Upper lobe of left lung (tissue), 6 donors: ENCODE data around the gene ZNF584. TPM values are rescaled to one million over a fixed set of nuclear protein-coding genes. Genes with fewer than 3 reads are reported as not detected.
"Not testable (repeated sequence)": the region's sequence is repeated elsewhere in the genome, so short reads cannot be mapped to it uniquely, and the experiment has no call there.

Source experiments
- ATAC-seq, 2 donors: fragments of 200-7000 bp; cut with Tn5 transposase; one replicate each; pipeline ENCODE4 v1.9.1; 2022; ENCODE audit warnings: mild to moderate bottlenecking in 2 of 2, moderate library complexity in 2 of 2; ENCODE audit not compliant: low FRiP score in 2 of 2
- DNase-seq, 2 donors: peaks; one replicate each; pipeline ENCODE4 v3.0.0-alpha.2; 2019 to 2020
- H3K27ac ChIP-seq, 4 donors: fragments of 200-600 bp; sonication (generic); one replicate each; pipeline ENCODE4 v1.5.1; 2016 to 2019
- H3K27me3 ChIP-seq, 4 donors: fragments of 200-600 bp; sonication (generic); one replicate each; pipeline ENCODE4 v1.5.1; 2017 to 2019
- H3K36me3 ChIP-seq, 4 donors: fragments of 200-600 bp; sonication (generic); one replicate each; pipeline ENCODE4 v1.5.1; 2016 to 2019
- H3K4me1 ChIP-seq, 4 donors: fragments of 200-600 bp; sonication (generic); one replicate each; pipeline ENCODE4 v1.5.1; 2018 to 2019
- H3K4me3 ChIP-seq, 4 donors: fragments of 200-600 bp; sonication (generic); one replicate each; pipeline ENCODE4 v1.5.1; 2017 to 2019; ENCODE audit warnings: mild to moderate bottlenecking in 2 of 4, moderate library complexity in 1 of 4
- H3K9me3 ChIP-seq, 4 donors: fragments of 200-600 bp; sonication (generic); one replicate each; pipeline ENCODE4 v1.5.1; 2018 to 2019
- EP300 ChIP-seq, 4 donors: sonication (generic); formaldehyde crosslinking; IDR thresholded peaks; one replicate each; pipeline ENCODE4 v1.5.1; 2017; ENCODE audit warnings: antibody characterized with exemption in 4 of 4, control low read depth in 2 of 4
- POLR2A ChIP-seq, 4 donors: fragments of 450-650 bp; IDR thresholded peaks; one replicate each; pipeline ENCODE4 v1.5.1; 2016 to 2017; ENCODE audit warnings: antibody characterized with exemption in 4 of 4, mild to moderate bottlenecking in 2 of 4
- POLR2AphosphoS5 ChIP-seq, 2 donors: sonication (generic); formaldehyde crosslinking; IDR thresholded peaks; one replicate each; pipeline ENCODE4 v1.5.1; 2017; ENCODE audit warnings: antibody characterized with exemption in 2 of 2
- WGBS, 2 donors: methylation state at CpG; one replicate each; pipeline ENCODE4 v1.1.5; 2017 to 2018; 5-methylcytosine and 5-hydroxymethylcytosine counted together
- total RNA-seq, 6 donors: library from RNA; depleted of rRNA in 4 of 6; stranded (reverse); fragments of >200 nt in 4 of 6; gene quantifications; one replicate each; pipeline versions ENCODE4 v1.1.0 to v1.2.1, GENCODE V29; 2016 to 2021
- TF ChIP-seq, protein P1 (sequence below), 6 experiments: fragments of 450-650 bp in 4 of 6; fragments of 200-600 bp in 2 of 6; sonication (generic) in 2 of 6; IDR thresholded peaks; one replicate each; pipeline ENCODE4 v1.5.1; 2016 to 2019; ENCODE audit warnings: antibody characterized with exemption in 6 of 6
- donor health status: DM: no; HTN: no; CAD: no; lungs with moderate emphysema.
- donor health status: DM: no; HTN: yes; CAD: no; lungs with severe emphysema.

Gene ZNF584
- total RNA-seq, 6 donors from 2014 or later = 7.4 to 31.0 (median 13.1) TPM

DNA sequence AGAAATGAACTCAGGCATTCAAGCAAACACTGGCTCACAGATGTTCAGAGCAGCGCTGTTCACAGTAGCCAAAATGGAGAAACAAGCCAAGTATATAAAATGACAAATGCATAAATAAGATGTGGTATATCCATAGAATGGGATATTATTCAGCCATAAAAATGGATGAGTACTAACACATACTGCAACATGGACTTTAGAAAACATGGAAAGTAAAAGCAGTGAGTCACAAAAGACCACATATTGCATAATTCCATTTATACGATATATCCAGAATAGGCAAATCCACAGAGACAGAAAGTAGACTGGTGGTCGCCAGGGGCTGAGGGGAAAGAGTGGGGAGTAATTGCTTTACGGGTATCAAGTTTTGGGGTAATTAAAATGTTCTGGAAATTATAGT is 34.2 kb upstream of the ZNF584 start:
- ATAC-seq = no peak
- H3K4me3 ChIP-seq = no peak overlapping the region
- 79 to 86% methylated on average over 4 of the region's 4 CpGs for WGBS, 2 donors
- no peak overlapping the region for H3K27ac ChIP-seq
- H3K36me3 ChIP-seq = no peaks in the 10 kb centered on the region
- H3K27me3 ChIP-seq = no peaks in the 10 kb centered on the region
- H3K9me3 ChIP-seq = no peaks in the 10 kb centered on the region
- no peak for DNase-seq
- peaks cover 0 to 13% (median 11%) of the 10 kb centered on the region in 4 donors for H3K4me1 ChIP-seq
- TF ChIP-seq POLR2AphosphoS5 (IDR thresholded peaks at IDR 0.05) = no peak
- no peak for TF ChIP-seq POLR2A (IDR thresholded peaks at IDR 0.05)
- TF ChIP-seq EP300 (IDR thresholded peaks at IDR 0.05) = no peak
- TF ChIP-seq, protein P1, sequence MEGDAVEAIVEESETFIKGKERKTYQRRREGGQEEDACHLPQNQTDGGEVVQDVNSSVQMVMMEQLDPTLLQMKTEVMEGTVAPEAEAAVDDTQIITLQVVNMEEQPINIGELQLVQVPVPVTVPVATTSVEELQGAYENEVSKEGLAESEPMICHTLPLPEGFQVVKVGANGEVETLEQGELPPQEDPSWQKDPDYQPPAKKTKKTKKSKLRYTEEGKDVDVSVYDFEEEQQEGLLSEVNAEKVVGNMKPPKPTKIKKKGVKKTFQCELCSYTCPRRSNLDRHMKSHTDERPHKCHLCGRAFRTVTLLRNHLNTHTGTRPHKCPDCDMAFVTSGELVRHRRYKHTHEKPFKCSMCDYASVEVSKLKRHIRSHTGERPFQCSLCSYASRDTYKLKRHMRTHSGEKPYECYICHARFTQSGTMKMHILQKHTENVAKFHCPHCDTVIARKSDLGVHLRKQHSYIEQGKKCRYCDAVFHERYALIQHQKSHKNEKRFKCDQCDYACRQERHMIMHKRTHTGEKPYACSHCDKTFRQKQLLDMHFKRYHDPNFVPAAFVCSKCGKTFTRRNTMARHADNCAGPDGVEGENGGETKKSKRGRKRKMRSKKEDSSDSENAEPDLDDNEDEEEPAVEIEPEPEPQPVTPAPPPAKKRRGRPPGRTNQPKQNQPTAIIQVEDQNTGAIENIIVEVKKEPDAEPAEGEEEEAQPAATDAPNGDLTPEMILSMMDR (IDR thresholded peaks at IDR 0.05) = no peak

DNA sequence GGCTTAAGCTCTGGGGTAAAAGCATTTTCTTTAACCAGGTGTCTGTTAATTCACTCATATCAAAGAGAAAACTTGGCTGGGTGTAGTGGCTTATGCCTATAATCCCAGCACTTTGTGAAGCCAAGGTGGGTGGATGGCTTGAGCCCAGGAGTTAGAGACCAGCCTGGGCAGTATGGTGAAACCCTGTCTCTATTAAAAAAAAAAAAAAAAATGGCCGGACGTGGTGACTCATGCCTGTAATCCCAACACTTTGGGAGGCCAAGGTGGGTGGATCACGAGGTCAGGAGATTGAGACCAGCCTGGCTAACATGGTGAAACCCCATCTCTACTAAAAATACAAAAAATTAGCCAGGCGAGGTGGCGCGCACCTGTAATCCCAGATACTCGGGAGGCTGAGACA is 31.7 kb upstream of the ZNF584 start:
- WGBS, 2 donors = 89 to 90% methylated on average over 7 of the region's 7 CpGs
- peaks cover 10 to 30% (median 25%) of the 10 kb centered on the region in 4 donors for H3K4me1 ChIP-seq
- not testable (repeated sequence) for H3K36me3 ChIP-seq, ATAC-seq, H3K9me3 ChIP-seq, H3K4me3 ChIP-seq, H3K27me3 ChIP-seq, H3K27ac ChIP-seq, DNase-seq

DNA sequence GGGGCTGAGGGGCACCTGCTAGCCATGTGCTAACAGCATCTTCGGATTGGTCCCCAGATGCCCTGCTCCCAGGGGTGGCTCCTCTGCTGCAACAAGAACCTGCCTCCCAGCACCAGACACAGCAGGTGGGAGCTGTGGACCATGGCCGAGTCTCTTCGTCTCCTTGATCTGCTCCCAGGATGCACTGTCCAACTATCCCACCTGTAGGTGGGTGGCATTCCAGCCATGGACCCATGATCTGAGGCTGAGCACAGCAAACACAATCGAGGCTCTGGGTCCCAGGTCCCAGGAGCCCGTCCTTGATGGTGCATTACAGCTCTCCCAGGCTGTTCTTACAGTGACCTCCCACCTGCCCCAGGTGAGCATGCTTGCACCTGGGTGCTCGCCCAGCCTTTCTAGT is 29.2 kb upstream of the ZNF584 start:
- ATAC-seq (no peak), DNase-seq (no peak)
- no peak overlapping the region for H3K4me3 ChIP-seq
- no peaks in the 10 kb centered on the region for H3K27me3 ChIP-seq
- no peak overlapping the region for H3K27ac ChIP-seq
- TF ChIP-seq, protein P1 (IDR thresholded peaks at IDR 0.05) = no peak
- TF ChIP-seq POLR2A (IDR thresholded peaks at IDR 0.05) (no peak), POLR2AphosphoS5 (IDR thresholded peaks at IDR 0.05) (no peak)
- 95 to 97% methylated on average over 4 to 6 of the region's 6 CpGs for WGBS, 2 donors
- H3K9me3 ChIP-seq = no peaks in the 10 kb centered on the region
- peaks cover 16 to 30% (median 18%) of the 10 kb centered on the region in 4 donors for H3K4me1 ChIP-seq
- H3K36me3 ChIP-seq = no peaks in the 10 kb centered on the region

DNA sequence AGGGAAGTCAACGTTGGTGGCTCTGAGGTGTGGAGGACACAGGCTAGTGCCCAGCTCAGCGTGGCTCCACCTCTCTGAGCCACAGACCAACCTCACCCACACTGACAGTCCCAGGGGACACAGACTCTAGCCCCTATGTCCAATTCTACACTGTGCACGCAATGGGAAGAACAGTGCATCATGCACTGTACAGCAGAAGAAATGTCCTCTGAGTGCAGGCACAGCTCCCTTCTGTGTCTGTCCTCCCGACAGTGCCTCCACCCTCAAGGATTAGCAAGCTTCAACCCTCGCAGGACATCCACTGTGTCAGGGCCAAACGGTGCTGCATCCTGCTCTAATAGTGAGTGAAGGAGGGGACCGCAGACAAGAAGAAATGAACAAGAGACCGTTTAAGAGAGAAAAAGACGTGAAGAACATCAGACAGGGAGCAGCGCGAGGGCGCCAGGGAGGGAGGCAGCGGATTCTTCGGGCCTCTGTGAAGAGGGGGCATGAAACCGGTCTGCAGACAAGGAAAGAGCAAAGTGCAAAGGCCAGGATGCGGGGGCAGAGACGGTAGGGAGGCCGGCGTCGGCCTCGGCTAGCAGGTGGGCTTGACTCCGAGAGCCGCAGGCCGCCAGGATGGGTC is 28.3 kb upstream of the ZNF584 start:
- TF ChIP-seq POLR2A (IDR thresholded peaks at IDR 0.05) (no peak), EP300 (IDR thresholded peaks at IDR 0.05) (no peak)
- TF ChIP-seq, protein P1 (IDR thresholded peaks at IDR 0.05) = no peak
- no peak for DNase-seq
- H3K4me3 ChIP-seq = peak overlapping the region; percentile 57 to 91 (median 82)
- H3K27ac ChIP-seq = peak overlapping the region; percentile 87 to 92 (median 89)
- ATAC-seq = no peak
- 8% methylated on average over 23 to 24 of the region's 24 CpGs for WGBS, 2 donors
- H3K4me1 ChIP-seq = peaks cover 16 to 31% (median 18%) of the 10 kb centered on the region in 4 donors
- no peaks in the 10 kb centered on the region for H3K27me3 ChIP-seq
- no peaks in the 10 kb centered on the region for H3K9me3 ChIP-seq
- H3K36me3 ChIP-seq = no peaks in the 10 kb centered on the region

DNA sequence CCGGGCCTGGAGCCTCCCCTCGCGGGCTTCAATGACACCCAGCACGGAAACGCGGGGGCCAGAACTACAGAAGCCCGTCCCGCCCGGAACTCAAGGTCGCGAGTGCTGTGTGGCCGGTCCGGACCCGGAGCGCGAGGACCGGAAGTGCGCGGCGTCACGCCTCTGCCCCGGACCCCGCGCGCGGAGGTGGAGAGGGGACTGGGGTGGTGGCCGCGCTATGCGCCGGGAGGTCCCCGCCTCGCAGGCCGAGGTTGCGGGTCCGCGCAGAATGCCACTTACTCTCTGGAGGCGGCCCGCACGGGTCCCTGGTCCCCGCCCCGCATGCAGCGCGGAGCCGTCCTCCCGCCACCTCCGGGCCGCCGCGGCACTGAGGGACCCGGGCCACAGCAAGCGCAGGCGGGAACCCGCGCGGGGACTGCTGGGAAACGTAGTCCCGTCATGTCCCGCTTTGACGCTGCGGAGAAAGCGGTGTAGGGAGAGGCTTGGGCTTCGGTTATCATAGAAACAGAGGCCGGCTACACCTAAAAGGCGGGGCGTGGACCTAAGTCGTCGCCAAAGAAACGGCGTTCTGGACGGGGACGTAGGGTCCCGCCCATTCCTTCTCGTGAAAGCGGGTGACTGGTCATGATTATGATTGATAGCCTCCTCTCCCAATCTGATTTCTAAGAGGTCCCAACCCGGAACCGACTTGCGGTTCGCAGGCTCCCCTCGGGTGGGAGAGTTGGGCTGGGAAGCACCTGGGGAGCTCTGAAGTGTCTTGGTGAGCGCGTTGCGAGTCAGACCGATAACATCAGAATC is 27.6 kb upstream of the ZNF584 start, which contains the start of gene ZNF837:
ZNF837 (minus strand) TSS at position 369 of the 798 bp plus-strand sequence. CDS start 11,698 bp downstream, outside the sequence.
- WGBS, 2 donors = 0% methylated on average over 24 to 53 of the region's 83 CpGs
- H3K4me3 ChIP-seq = peak within 1 kb of the TSS; percentile 57 to 91 (median 82)
- H3K27me3 ChIP-seq = no peaks in the 10 kb centered on the region
- ATAC-seq = peak; percentile 97
- H3K4me1 ChIP-seq = peaks cover 22 to 38% (median 25%) of the 10 kb centered on the region in 4 donors
- H3K36me3 ChIP-seq = no peaks in the 10 kb centered on the region
- no peaks in the 10 kb centered on the region for H3K9me3 ChIP-seq
- DNase-seq = peak; percentile 98 to 100
- TF ChIP-seq EP300 (IDR thresholded peaks at IDR 0.05) (peak in 1 of 4 donors; percentile 26), POLR2A (IDR thresholded peaks at IDR 0.05) (peak; percentile 69 to 96 (median 82)), POLR2AphosphoS5 (IDR thresholded peaks at IDR 0.05) (peak; percentile 81 to 87)
- TF ChIP-seq, protein P1 (IDR thresholded peaks at IDR 0.05) = peak in 5 of 6 experiments; percentile 9 to 59 (median 50)
- peak within 1 kb of the TSS; percentile 87 to 92 (median 89) for H3K27ac ChIP-seq
